HEK293T (cell line): Measurements from ENCODE around the gene GLCE.

ENCODE experiments used
- CTCF ChIA-PET: fragments of 350-600 bp; formaldehyde crosslinking; extraction: SDS; loops from one replicate; lab custom pipeline; 2021; ENCODE audit warnings: antibody characterized with exemption, inconsistent platforms; lab: Yijun Ruan, JAX
- POLR2A ChIA-PET: fragments of 350-600 bp; formaldehyde crosslinking; extraction: SDS; loops from one replicate; lab custom pipeline; 2020; ENCODE audit warnings: antibody characterized with exemption, inconsistent platforms; lab: Yijun Ruan, JAX
- DNase-seq: peaks from one replicate; pipeline ENCODE4 v3.0.0; 2012; ENCODE audit warnings: mixed read lengths; ENCODE audit errors: extremely low spot score
- ARNT ChIP-seq: fragments of 450-650 bp; IDR thresholded peaks from 2 replicates; pipeline ENCODE4 v1.6.1; 2017; ENCODE audit warnings: mild to moderate bottlenecking
- BHLHE40 ChIP-seq: fragments of 450-650 bp; IDR thresholded peaks from 2 replicates; pipeline ENCODE4 v1.6.1; 2016; ENCODE audit warnings: mild to moderate bottlenecking, moderate library complexity, borderline replicate concordance
- CTBP1 ChIP-seq: fragments of 450-650 bp; IDR thresholded peaks from 2 replicates; pipeline ENCODE4 v1.6.1; 2016; ENCODE audit warnings: borderline replicate concordance
- ELF4 ChIP-seq: fragments of 450-650 bp; IDR thresholded peaks from 2 replicates; pipeline ENCODE4 v1.6.1; 2017; ENCODE audit warnings: antibody characterized with exemption
- FOXA1 ChIP-seq: fragments of 450-650 bp; IDR thresholded peaks from 2 replicates; pipeline ENCODE4 v1.6.1; 2016; ENCODE audit warnings: mild to moderate bottlenecking
- FOXK2 ChIP-seq: fragments of 450-650 bp; IDR thresholded peaks from 2 replicates; pipeline ENCODE4 v1.6.1; 2016; ENCODE audit warnings: mild to moderate bottlenecking
- FOXM1 ChIP-seq: fragments of 450-650 bp; IDR thresholded peaks from 2 replicates; pipeline ENCODE4 v1.6.1; 2017; ENCODE audit warnings: mild to moderate bottlenecking, borderline replicate concordance
- HDGF ChIP-seq: fragments of 450-650 bp; IDR thresholded peaks from 2 replicates; pipeline ENCODE4 v1.6.1; 2017; ENCODE audit warnings: antibody characterized with exemption, borderline replicate concordance
- L3MBTL2 ChIP-seq: fragments of 450-650 bp; conservative IDR thresholded peaks from 2 replicates; pipeline ENCODE4 v1.6.1; 2016; ENCODE audit warnings: mild to moderate bottlenecking
- LEF1 ChIP-seq: fragments of 450-650 bp; IDR thresholded peaks from 2 replicates; pipeline ENCODE4 v1.6.1; 2017; ENCODE audit warnings: mild to moderate bottlenecking, borderline replicate concordance
- NFRKB ChIP-seq: fragments of 450-650 bp; IDR thresholded peaks from 2 replicates; pipeline ENCODE4 v1.6.1; 2016; ENCODE audit warnings: mild to moderate bottlenecking, moderate library complexity
- PKNOX1 ChIP-seq: fragments of 450-650 bp; IDR thresholded peaks from 2 replicates; pipeline ENCODE4 v1.6.1; 2016
- SP1 ChIP-seq: fragments of 450-650 bp; IDR thresholded peaks from 2 replicates; pipeline ENCODE4 v1.6.1; 2017
- SUZ12 ChIP-seq: fragments of 450-650 bp; IDR thresholded peaks from 2 replicates; pipeline ENCODE4 v1.6.1; 2016; ENCODE audit warnings: mild to moderate bottlenecking
- TARDBP ChIP-seq: fragments of 450-650 bp; IDR thresholded peaks from 2 replicates; pipeline ENCODE4 v1.6.1; 2016
- ZNF384 ChIP-seq: fragments of 450-650 bp; IDR thresholded peaks from 2 replicates; pipeline ENCODE4 v1.6.1; 2016

GLCE gene

GRCh38 chr15:69215314-69216035 is 55.0 kb downstream of the GLCE start:
- CTCF ChIA-PET: no interaction called here
- no peak for DNase-seq
- no peak for TF ChIP-seq SP1
- no peak for TF ChIP-seq NFRKB
- no peak for TF ChIP-seq SUZ12
- TF ChIP-seq FOXA1: no peak
- TF ChIP-seq BHLHE40: no peak
- TF ChIP-seq HDGF: no peak
- POLR2A ChIA-PET: no interaction called here

- ChIA-PET POLR2A (no interaction called here), CTCF (no interaction called here)
- DNase-seq: no peak
- TF ChIP-seq FOXA1 (no peak), LEF1 (no peak), BHLHE40 (no peak), PKNOX1 (no peak), ARNT (no peak), SUZ12 (no peak), TARDBP (no peak), HDGF (no peak), FOXM1 (no peak), CTBP1 (no peak), ZNF384 (no peak), NFRKB (no peak), SP1 (no peak)
Observed at GRCh38 chr15:69217381-69217780, 56.9 kb downstream of the GLCE start.

- POLR2A ChIA-PET: no interaction called here
Observed at GRCh38 chr15:69219690-69220089, 59.3 kb downstream of the GLCE start.

GRCh38 chr15:69222002-69222474 is 61.6 kb downstream of the GLCE start:
- DNase-seq: no peak
- ChIA-PET CTCF (no interaction called here), POLR2A (no interaction called here)
- TF ChIP-seq ARNT (no peak), LEF1 (no peak), TARDBP (no peak), FOXM1 (no peak)

More at GRCh38 chr15:69219690-69220089, 59.3 kb downstream of the GLCE start:
- TF ChIP-seq LEF1 (no peak), FOXK2 (no peak), SUZ12 (no peak), NFRKB (no peak), SP1 (no peak), CTBP1 (no peak), ELF4 (no peak), ZNF384 (no peak), HDGF (no peak), FOXA1 (no peak), PKNOX1 (no peak), FOXM1 (no peak), L3MBTL2 (no peak), BHLHE40 (no peak), ARNT (no peak), TARDBP (no peak)
- no peak for DNase-seq
- CTCF ChIA-PET: no interaction called here

GRCh38 chr15:69223083-69223813 is 62.8 kb downstream of the GLCE start:
- ChIA-PET POLR2A (no interaction called here), CTCF (no interaction called here)
- TF ChIP-seq BHLHE40: no peak
- TF ChIP-seq FOXA1: no peak
- no peak for TF ChIP-seq NFRKB
- TF ChIP-seq ARNT: no peak
- TF ChIP-seq TARDBP: no peak
- TF ChIP-seq CTBP1: no peak
- no peak for TF ChIP-seq HDGF
- no peak for TF ChIP-seq FOXK2
- no peak for TF ChIP-seq ZNF384
- TF ChIP-seq L3MBTL2: no peak
- no peak for TF ChIP-seq LEF1
- no peak for TF ChIP-seq FOXM1
- TF ChIP-seq SUZ12: no peak
- TF ChIP-seq PKNOX1: no peak
- no peak for TF ChIP-seq ELF4
- no peak for TF ChIP-seq SP1
- no peak for DNase-seq

- no peak for DNase-seq
- ChIA-PET CTCF (interaction anchor here (0.7 to 1.4 kb wide), 2 partner anchors 168 to 193 kb away, joined by 3 to 4 read pairs; no protein-coding TSS in a partner anchor), POLR2A (no interaction called here)
- TF ChIP-seq FOXA1: no peak
- TF ChIP-seq ELF4: no peak
- no peak for TF ChIP-seq TARDBP
- TF ChIP-seq CTBP1: no peak
- no peak for TF ChIP-seq SUZ12
- no peak for TF ChIP-seq FOXK2
- no peak for TF ChIP-seq LEF1
- no peak for TF ChIP-seq NFRKB
- TF ChIP-seq L3MBTL2: no peak
Observed at GRCh38 chr15:69224383-69224782, 63.9 kb downstream of the GLCE start.
